MM.1S (cell line): ENCODE measurements around the gene EIF2S3.

ENCODE experiments used
- EZH2 ChIP-seq: fragments of 300-600 bp; sonication (generic); optimal IDR thresholded peaks from 2 replicates; pipeline ENCODE3; 2017; ENCODE audit warnings: low read depth, mild to moderate bottlenecking, antibody characterized with exemption, low read length, mixed read lengths
- EZH2phosphoT487 ChIP-seq: fragments of 300-600 bp; sonication (generic); IDR thresholded peaks from 2 replicates; pipeline ENCODE4 v1.6.1; 2018; ENCODE audit warnings: antibody characterized with exemption, low read length
- TF ChIP-seq, protein P1 (sequence below): fragments of 300-600 bp; sonication (generic); IDR thresholded peaks from 2 replicates; pipeline ENCODE4 v1.5.1; 2016; ENCODE audit warnings: antibody characterized with exemption, low read length, mixed read lengths

GRCh38 chrX:24090300-24091200 is 35.8 kb downstream of the EIF2S3 start:
- TF ChIP-seq, protein P1, sequence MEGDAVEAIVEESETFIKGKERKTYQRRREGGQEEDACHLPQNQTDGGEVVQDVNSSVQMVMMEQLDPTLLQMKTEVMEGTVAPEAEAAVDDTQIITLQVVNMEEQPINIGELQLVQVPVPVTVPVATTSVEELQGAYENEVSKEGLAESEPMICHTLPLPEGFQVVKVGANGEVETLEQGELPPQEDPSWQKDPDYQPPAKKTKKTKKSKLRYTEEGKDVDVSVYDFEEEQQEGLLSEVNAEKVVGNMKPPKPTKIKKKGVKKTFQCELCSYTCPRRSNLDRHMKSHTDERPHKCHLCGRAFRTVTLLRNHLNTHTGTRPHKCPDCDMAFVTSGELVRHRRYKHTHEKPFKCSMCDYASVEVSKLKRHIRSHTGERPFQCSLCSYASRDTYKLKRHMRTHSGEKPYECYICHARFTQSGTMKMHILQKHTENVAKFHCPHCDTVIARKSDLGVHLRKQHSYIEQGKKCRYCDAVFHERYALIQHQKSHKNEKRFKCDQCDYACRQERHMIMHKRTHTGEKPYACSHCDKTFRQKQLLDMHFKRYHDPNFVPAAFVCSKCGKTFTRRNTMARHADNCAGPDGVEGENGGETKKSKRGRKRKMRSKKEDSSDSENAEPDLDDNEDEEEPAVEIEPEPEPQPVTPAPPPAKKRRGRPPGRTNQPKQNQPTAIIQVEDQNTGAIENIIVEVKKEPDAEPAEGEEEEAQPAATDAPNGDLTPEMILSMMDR: no peak
- no peak for TF ChIP-seq EZH2phosphoT487
- no peak for TF ChIP-seq EZH2
